Neural cell (in vitro differentiated cells): ENCODE data around the gene TAB3. TPM values are rescaled to one million over a fixed set of nuclear protein-coding genes. Genes with fewer than 3 reads are reported as not detected.

Experiments used
- H2AFZ ChIP-seq: fragments of 200-600, 300-800 bp; sonication (generic), shearing (Covaris generic); 2 replicates; pipeline ENCODE4 v1.6.0; 2014; ENCODE audit warnings: low read depth, mild to moderate bottlenecking, antibody characterized with exemption, low read length, moderate library complexity
- H3F3A ChIP-seq: fragments of 200-600 bp; shearing (Covaris generic); 2 replicates; pipeline ENCODE4 v1.6.1; 2016; ENCODE audit warnings: mild to moderate bottlenecking, moderate library complexity, mixed read lengths, antibody characterized with exemption, low read length; ENCODE audit not compliant: insufficient read depth, poor library complexity, severe bottlenecking
- H3K27ac ChIP-seq: fragments of 200-600, 300-800 bp; sonication (generic), shearing (Covaris generic); 2 replicates; pipeline ENCODE4 v1.5.1; 2014; ENCODE audit warnings: mild to moderate bottlenecking, low read length, moderate library complexity
- H3K27me3 ChIP-seq: fragments of 300-800, 200-600 bp; sonication (generic), shearing (Covaris generic); 2 replicates; pipeline ENCODE4 v1.6.0; 2014; ENCODE audit warnings: mild to moderate bottlenecking, low read depth, low read length, moderate library complexity; ENCODE audit not compliant: insufficient read depth
- H3K36me3 ChIP-seq: fragments of 300-800, 200-600 bp; sonication (generic), shearing (Covaris generic); 2 replicates; pipeline ENCODE4 v1.5.1; 2014; ENCODE audit warnings: mild to moderate bottlenecking, antibody characterized with exemption, low read length, moderate library complexity; ENCODE audit not compliant: insufficient read depth
- H3K4me2 ChIP-seq: fragments of 300-800, 200-600 bp; sonication (generic), shearing (Covaris generic); 2 replicates; pipeline ENCODE4 v1.6.0; 2014; ENCODE audit warnings: mild to moderate bottlenecking, low read length
- H3K4me3 ChIP-seq: fragments of 300-800, 200-600 bp; sonication (generic), shearing (Covaris generic); 2 replicates; pipeline ENCODE4 v1.5.1; 2014; ENCODE audit warnings: mild to moderate bottlenecking, low read length, moderate library complexity
- H3K79me2 ChIP-seq: fragments of 200-600 bp; shearing (Covaris generic); replicated peaks from 2 replicates; pipeline ENCODE4 v1.6.0; 2014; ENCODE audit warnings: mild to moderate bottlenecking, low read length, moderate library complexity; ENCODE audit not compliant: insufficient read depth
- H3K9ac ChIP-seq: fragments of 300-800, 200-600 bp; sonication (generic), shearing (Covaris generic); 2 replicates; pipeline ENCODE4 v1.6.1; 2016; ENCODE audit warnings: mild to moderate bottlenecking, low read length, mixed read lengths
- H3K9me2 ChIP-seq: fragments of 200-600 bp; shearing (Covaris generic); 2 replicates; pipeline ENCODE4 v1.6.1; 2016; ENCODE audit warnings: mild to moderate bottlenecking, low read length, mixed read lengths; ENCODE audit not compliant: insufficient read depth
- H3K9me3 ChIP-seq: fragments of 200-600, 300-800 bp; sonication (generic), shearing (Covaris generic); 2 replicates; pipeline ENCODE4 v1.6.1; 2016; ENCODE audit warnings: mild to moderate bottlenecking, mixed run types, low read length, moderate library complexity, mixed read lengths
- H4K20me1 ChIP-seq: fragments of 200-600 bp; shearing (Covaris generic); 2 replicates; pipeline ENCODE4 v1.6.1; 2016; ENCODE audit warnings: mild to moderate bottlenecking, mixed run types; ENCODE audit not compliant: insufficient read depth
- CTCF ChIP-seq: fragments of 450-650 bp; IDR thresholded peaks from 2 replicates; pipeline ENCODE4 v1.5.1; 2014; ENCODE audit warnings: antibody characterized with exemption, mild to moderate bottlenecking, moderate library complexity; ENCODE audit not compliant: poor library complexity, severe bottlenecking
- EP300 ChIP-seq: fragments of 450-650 bp; conservative IDR thresholded peaks from 2 replicates; pipeline ENCODE4 v1.6.1; 2014; ENCODE audit warnings: antibody characterized with exemption, mild to moderate bottlenecking, moderate library complexity; ENCODE audit not compliant: poor library complexity, severe bottlenecking
- EZH2 ChIP-seq: fragments of 200-600, 300-800 bp; shearing (Covaris generic), sonication (generic); IDR thresholded peaks from 2 replicates; pipeline ENCODE4 v1.6.1; 2014; ENCODE audit warnings: antibody characterized with exemption, low read length, borderline replicate concordance, mild to moderate bottlenecking; ENCODE audit not compliant: insufficient read depth, poor library complexity, severe bottlenecking
- MXI1 ChIP-seq: fragments of 450-650 bp; conservative IDR thresholded peaks from 2 replicates; pipeline ENCODE4 v1.6.1; 2014; ENCODE audit warnings: antibody characterized with exemption, mild to moderate bottlenecking; ENCODE audit not compliant: poor library complexity, severe bottlenecking
- POLR2AphosphoS5 ChIP-seq: IDR thresholded peaks from 2 replicates; pipeline ENCODE4 v1.6.1; 2012
- RAD21 ChIP-seq: fragments of 450-650 bp; conservative IDR thresholded peaks from 2 replicates; pipeline ENCODE4 v1.6.1; 2014; ENCODE audit warnings: antibody characterized with exemption, mild to moderate bottlenecking, moderate library complexity
- REST ChIP-seq: IDR thresholded peaks from 2 replicates; pipeline ENCODE4 v1.6.1; 2012; ENCODE audit warnings: borderline replicate concordance
- SMC3 ChIP-seq: fragments of 450-650 bp; conservative IDR thresholded peaks from 2 replicates; pipeline ENCODE4 v1.6.1; 2014; ENCODE audit warnings: antibody characterized with exemption, mild to moderate bottlenecking, moderate library complexity; ENCODE audit not compliant: poor library complexity
- TAF1 ChIP-seq: IDR thresholded peaks from 2 replicates; pipeline ENCODE4 v1.6.1; 2012; ENCODE audit warnings: low read depth
- polyA plus RNA-seq: library from polyadenylated mRNA; depleted of rRNA; stranded (reverse); fragments of >200 nt; gene quantifications from 2 replicates; pipeline ENCODE4 v1.2.3, GENCODE V29; 2014

TAB3 gene
- polyA plus RNA-seq, 1 donor from 2014 or later, result 28.7 TPM

- no peak for TF ChIP-seq MXI1
- TF ChIP-seq REST, result no peak
- TF ChIP-seq EZH2, result no peak
- no peak for TF ChIP-seq RAD21
- no peak for TF ChIP-seq POLR2AphosphoS5
- TF ChIP-seq SMC3, result no peak
- TF ChIP-seq TAF1, result no peak
- no peak for TF ChIP-seq EP300
- TF ChIP-seq CTCF, result no peak
- Histone ChIP-seq H3K9ac (no peak overlapping the region), H3K4me3 (no peak overlapping the region), H3F3A (no peaks in the 10 kb centered on the region), H3K36me3 (no peaks in the 10 kb centered on the region), H3K4me2 (no peak overlapping the region), H4K20me1 (no peaks in the 10 kb centered on the region), H2AFZ (no peak overlapping the region), H3K9me3 (no peaks in the 10 kb centered on the region), H3K79me2 (no peaks in the 10 kb centered on the region), H3K27ac (no peak overlapping the region), H3K9me2 (no peaks in the 10 kb centered on the region), H3K27me3 (no peaks in the 10 kb centered on the region)
Measured at GRCh38 chrX:30870572-30870971, 18.5 kb downstream of the TAB3 start.

DNA sequence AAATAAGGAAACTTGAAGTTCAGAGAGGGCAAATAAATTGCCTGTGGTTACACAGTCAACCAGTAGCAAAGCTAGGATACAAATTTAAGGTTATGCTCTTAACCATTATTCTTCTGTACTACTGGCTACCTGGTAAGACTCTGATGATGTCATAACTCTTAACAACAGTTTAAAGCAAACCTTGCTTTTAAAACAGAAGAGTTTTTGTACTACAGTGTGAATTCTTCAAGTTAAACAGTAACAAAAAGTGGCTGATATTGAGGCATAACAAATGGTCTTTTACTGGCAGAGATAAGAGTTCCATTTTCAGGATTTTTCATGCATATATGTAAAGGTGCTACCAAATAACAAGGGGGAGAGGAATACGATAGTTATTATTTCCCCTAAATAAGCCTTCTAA lies 23.4 kb downstream of the TAB3 start:
- H3K9me2 ChIP-seq, result no peaks in the 10 kb centered on the region
- H3K4me3 ChIP-seq, result no peak overlapping the region
- TF ChIP-seq MXI1, result no peak
- TF ChIP-seq TAF1, result no peak
- TF ChIP-seq CTCF, result no peak
- TF ChIP-seq REST, result no peak
- TF ChIP-seq POLR2AphosphoS5, result no peak
- TF ChIP-seq RAD21, result no peak
- no peak for TF ChIP-seq EZH2
- TF ChIP-seq SMC3, result no peak
- TF ChIP-seq EP300, result no peak
- H4K20me1 ChIP-seq, result no peaks in the 10 kb centered on the region
- no peaks in the 10 kb centered on the region for H3K79me2 ChIP-seq
- no peak overlapping the region for H2AFZ ChIP-seq
- no peaks in the 10 kb centered on the region for H3K27me3 ChIP-seq
- H3K27ac ChIP-seq, result no peak overlapping the region
- H3K36me3 ChIP-seq, result no peaks in the 10 kb centered on the region
- H3K9me3 ChIP-seq, result no peaks in the 10 kb centered on the region
- no peaks in the 10 kb centered on the region for H3F3A ChIP-seq
- H3K9ac ChIP-seq, result no peak overlapping the region
- no peak overlapping the region for H3K4me2 ChIP-seq
